OCI-LY7 (cell line): ENCODE data around the gene MTCL1.

ENCODE experiments used
- EZH2phosphoT487 ChIP-seq: fragments of 200-600 bp; sonication (generic); IDR thresholded peaks from 2 replicates; pipeline ENCODE4 v1.6.1; 2018; ENCODE audit warnings: low read depth, borderline replicate concordance, mild to moderate bottlenecking, mixed run types, antibody characterized with exemption, low read length, moderate library complexity, mixed read lengths
- TF ChIP-seq, protein P1 (sequence below): fragments of 200-600 bp; sonication (generic); conservative IDR thresholded peaks from 2 replicates; pipeline ENCODE4 v1.5.1; 2014; ENCODE audit warnings: mild to moderate bottlenecking, antibody characterized with exemption, low read length, moderate library complexity, mixed read lengths

DNA sequence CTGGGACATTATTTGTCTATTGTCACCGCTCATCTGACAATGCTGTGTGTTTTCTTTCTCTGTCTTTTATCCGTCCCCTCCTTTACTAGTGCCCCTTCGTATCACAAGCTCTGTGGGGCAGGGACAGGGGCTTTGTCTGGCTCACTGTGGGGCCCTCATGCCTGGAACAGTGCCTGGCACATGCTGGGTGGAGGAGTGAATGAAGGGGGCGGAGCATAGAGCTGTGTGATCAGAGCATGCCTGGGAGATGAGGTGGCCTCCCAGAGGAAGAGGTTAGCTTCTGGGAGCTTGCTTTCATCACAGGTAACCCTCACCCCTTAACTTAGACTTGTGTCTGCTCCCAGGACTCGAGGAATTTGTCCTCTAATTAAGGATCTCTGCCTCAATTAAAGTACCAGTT, 16.4 kb downstream of the MTCL1 start:
- TF ChIP-seq, protein P1, sequence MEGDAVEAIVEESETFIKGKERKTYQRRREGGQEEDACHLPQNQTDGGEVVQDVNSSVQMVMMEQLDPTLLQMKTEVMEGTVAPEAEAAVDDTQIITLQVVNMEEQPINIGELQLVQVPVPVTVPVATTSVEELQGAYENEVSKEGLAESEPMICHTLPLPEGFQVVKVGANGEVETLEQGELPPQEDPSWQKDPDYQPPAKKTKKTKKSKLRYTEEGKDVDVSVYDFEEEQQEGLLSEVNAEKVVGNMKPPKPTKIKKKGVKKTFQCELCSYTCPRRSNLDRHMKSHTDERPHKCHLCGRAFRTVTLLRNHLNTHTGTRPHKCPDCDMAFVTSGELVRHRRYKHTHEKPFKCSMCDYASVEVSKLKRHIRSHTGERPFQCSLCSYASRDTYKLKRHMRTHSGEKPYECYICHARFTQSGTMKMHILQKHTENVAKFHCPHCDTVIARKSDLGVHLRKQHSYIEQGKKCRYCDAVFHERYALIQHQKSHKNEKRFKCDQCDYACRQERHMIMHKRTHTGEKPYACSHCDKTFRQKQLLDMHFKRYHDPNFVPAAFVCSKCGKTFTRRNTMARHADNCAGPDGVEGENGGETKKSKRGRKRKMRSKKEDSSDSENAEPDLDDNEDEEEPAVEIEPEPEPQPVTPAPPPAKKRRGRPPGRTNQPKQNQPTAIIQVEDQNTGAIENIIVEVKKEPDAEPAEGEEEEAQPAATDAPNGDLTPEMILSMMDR = no peak
- TF ChIP-seq EZH2phosphoT487 = no peak
